ENCODE data around the gene FMO5.
"Not testable (repeated sequence)": the region's sequence is repeated elsewhere in the genome, so short reads cannot be mapped to it uniquely, and the experiment has no call there.

Gene FMO5

GRCh38 chr1:147204080-147204479 lies 21.1 kb downstream of the FMO5 start:
- DNase-seq = no peak

DNA sequence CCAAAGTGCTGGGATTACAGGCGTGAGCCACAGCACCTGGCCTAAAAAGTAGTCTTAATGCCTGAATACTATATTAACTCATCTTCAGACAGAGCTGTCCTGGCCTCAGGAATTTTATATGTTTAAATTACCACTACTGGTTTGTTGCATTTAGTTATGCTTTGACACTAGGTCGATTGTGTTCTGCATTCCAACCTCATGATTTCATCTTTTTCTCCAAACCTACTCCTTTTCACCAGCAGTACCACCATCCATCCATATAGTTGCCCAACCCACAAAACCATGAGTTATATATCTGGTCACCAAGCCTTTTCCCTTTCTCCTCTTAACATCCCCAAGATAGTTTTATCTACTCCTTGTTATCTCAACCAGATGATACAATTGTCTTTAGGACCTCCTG lies 22.6 kb downstream of the FMO5 start:
- DNase-seq = no peak

GRCh38 chr1:147201786-147202185 lies 23.4 kb downstream of the FMO5 start:
- DNase-seq = no peak

- DNase-seq = no peak
These were observed 23.9 kb downstream of the FMO5 start for GRCh38 chr1:147201276-147201675.

DNA sequence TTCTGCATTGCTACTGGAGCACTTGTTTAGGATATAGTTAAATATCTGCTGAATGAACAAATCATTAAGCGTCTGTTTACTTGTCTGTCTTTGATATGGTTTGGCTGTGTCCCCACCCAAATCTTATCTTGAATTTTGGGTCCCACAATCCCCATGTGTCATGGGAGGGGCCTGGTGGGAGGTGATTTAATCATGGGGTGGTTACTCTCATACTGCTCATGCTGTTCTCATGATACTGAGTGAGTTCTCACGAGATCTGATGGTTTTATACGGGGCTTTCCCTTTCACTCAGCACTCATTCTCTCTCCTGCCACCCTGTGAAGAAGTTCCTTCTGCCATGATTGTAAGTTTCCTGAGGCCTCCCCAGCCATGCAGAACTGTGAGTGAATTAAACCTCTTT lies 27.8 kb downstream of the FMO5 start:
- DNase-seq = not testable (repeated sequence)

GRCh38 chr1:147189514-147189913 lies 35.6 kb downstream of the FMO5 start:
- no peak for DNase-seq

DNA sequence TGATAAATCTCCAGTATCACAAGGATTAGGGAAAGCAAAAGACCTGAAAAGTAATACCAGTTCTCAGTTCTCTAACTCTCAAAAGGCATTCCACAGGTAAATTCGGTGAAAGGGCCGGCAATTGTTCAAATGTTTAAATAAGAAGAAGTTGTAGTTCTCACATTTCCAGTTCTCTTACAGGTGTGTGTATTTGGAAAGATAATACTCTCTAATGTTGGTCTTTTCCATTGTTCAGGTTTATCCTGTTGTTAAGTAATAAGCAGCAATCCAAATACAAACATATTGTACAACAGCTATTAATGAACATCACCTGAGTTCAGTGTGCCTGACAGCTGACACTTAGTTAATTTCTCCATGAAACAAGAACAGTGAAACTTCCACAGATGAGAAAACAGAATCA lies 39.7 kb downstream of the FMO5 start:
- no peak for DNase-seq

DNA sequence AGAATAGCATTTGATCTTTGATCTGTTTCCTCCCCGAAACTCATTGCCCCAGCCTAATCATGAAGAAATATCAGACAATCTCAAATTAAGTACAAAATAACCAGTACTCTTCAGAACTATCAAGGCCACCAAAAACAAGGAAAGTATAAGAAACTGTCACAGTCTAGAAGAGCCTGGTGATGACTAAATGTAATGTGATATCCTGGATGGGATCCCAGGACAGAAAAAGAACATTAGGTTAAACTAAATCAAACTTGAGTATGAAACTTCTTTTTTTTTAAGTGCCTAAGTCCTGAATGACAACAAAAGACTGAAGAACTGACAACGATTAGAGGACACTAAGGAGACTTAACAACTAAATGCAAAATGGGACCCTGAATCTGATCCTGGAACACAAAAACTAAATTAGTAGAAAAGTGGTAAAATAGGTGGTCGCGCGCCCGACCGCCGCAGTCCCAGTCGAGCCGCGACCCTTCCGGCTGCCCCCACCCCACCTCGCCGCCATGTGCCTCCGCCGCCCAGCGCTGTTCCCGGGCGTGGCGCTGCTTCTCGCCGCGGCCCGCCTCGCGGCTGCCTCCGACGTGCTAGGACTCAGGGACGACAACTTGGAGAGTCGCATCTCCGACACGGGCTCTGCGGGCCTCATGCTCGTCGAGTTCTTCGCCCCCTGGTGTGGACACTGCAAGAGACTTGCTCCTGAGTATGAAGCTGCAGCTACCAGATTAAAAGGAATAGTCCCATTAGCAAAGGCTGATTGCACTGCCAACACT lies 47.3 kb downstream of the FMO5 start:
- peak in 1 of 2 donors; percentile 5 for DNase-seq

DNA sequence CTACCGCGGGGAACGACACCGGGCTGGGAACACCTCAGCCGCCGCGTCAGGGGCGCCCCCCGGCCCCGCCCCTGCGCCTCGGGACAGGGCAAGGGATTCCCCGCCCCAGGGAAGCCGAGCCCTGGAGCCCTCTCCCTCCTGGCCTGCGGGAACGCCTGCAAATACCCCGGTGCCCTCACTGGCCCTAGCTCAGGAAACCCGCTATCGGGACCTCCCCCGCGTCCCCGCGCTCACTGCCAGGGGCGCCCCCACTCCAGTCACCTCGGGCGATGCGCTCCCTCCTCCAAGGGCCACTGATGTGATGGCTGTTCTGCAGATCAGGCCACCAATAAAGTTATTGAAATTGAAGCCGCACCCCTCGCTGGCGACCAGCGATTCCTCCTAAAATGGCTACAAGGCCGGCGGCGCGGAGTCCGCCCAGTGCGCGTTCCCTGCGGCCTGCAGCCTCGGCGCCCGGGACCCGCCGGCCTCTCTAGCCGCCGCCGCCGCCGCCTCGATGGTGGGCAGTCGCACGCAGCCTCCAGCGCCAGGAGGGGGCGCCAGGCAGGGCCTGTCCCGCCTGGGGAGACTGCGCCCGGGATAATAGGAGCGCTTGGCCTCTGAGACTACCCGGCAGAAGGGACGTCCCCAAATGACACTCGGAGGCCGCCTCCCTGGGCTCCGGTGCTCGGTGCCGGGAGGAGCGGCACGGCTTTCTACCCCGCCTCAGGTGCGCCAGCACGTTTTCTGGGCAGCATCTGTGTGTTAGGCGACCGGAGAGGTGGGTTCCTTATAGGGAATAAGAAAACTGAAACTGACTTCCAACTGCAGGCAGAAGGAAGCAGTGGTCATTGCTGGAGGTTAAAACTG lies 52.7 kb downstream of the FMO5 start, which contains the start of gene PRKAB2:
PRKAB2 (minus strand) TSS at position 303 of the 849 bp plus-strand sequence. CDS start 326 bp downstream, outside the sequence.
- peak; percentile 88 to 93 for DNase-seq

GRCh38 chr1:147171399-147172167 lies 53.6 kb downstream of the FMO5 start:
- DNase-seq = no peak

DNA sequence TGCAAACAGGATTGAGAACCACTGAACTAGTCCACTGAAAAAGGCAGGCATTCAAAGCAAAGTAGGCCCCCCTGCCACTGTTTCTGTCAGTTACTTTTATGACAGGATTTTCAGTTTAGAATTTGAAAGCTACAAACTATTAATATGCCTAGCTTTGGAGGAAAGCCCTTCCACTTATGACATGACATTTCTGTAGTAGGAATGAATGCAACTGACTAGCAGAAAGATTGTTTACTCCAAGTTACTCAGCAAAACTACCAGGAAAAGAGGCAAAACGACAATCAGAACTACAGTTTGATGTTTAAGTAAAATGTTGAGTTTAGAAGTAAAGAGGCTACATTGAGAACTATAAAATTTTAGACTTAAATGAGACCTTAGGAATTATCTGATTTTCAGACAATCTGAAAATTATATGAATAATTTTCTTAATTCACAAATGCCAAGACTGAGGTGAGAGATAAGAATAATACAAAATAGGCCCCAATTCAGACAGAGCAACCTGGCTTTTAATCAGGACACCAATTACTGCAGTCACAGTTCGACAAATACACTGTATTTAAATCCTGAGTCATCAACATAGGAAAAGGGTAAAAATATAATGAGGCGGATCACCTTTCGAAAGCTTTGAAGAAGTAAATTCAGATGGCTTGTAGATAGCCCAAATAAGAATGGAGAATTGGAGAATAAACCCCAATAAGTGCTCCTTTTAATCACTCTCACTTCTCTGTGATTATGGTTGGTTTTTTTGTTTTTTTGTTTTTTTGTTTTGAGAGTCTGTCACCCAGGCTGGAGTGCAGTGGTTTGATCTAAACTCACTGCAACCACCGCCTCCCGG lies 55.1 kb downstream of the FMO5 start:
- no peak for DNase-seq

GRCh38 chr1:147169171-147169570 lies 56.0 kb downstream of the FMO5 start:
- DNase-seq = no peak

DNA sequence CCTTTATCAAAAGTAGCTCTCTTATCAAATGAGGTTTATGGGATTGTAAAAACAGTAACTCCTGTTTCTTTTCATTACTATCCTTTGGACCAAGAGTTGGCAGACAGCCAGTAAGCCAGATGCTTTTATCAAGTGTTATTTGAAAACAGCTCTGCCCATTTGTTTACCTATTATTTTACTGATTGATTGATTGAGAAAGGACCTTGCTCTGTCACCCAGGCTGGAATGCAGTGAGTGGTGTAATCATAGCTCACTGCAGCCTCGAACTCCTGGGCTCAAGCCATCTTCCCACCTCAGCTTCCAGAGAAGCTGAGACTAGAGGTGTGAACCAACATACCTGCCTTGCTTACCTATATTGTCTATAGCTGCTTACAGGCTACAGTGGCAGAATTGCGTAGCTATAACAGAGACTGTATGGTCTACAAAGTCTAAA lies 56.5 kb downstream of the FMO5 start:
- DNase-seq = no peak

DNA sequence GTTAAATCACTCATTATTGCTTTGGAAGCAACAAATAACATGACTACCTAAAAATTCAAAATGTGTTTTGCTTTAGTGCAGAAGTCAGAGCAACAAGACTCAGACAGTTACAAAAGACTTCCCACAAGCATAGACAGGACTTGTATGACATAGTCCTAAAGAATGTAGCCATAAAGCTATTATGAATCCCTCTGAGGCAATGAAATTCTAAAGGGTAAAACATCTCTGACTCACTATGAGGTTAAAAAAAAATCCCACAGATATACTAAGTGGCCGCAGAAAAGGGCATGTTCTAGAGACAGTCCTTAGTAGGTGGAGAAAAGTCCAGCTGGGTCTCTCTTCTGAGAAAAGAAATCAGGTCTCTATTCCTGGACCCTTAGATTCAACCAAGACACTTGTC lies 57.8 kb downstream of the FMO5 start:
- DNase-seq = no peak

GRCh38 chr1:147163019-147163418 lies 62.1 kb downstream of the FMO5 start:
- no peak for DNase-seq

DNA sequence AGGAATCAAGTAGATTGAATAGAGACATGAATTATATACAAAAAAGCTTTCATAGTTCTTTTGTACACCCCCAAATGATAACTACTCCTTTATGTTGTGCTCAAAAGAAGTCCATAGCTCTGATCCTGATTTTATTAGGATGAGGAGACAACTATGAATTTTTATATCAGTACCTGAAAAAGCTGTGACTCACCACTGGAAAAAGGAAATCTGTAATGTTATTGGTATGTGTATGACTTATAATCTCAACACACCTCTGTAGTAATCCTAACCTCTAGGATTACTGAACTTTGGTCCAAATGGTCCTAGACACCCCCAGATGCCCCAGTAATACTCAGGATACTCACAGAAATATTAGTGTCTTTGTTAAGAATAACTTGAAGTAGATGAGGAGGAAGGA lies 63.0 kb downstream of the FMO5 start:
- no peak for DNase-seq

- not testable (repeated sequence) for DNase-seq
These were observed 68.0 kb downstream of the FMO5 start for GRCh38 chr1:147157116-147157515.

DNA sequence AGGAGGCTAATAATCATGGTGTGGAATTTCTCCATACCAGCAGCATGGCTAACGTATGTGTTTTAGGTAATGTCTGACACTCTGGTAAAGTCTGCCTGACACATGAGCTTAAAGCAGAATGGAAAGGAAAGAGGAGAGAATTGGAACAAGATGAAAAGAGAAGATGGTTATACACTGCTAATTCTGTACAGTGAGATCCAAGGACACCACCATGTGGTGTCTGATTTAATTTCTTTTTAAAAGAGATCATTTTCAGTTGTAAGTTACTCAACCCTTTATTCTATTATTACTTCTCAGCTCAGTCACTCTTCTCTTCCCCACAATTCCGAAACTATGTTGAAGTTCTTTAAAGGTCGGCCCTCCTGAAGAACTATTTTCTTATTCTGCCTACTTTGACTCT lies 68.5 kb downstream of the FMO5 start:
- no peak for DNase-seq

DNA sequence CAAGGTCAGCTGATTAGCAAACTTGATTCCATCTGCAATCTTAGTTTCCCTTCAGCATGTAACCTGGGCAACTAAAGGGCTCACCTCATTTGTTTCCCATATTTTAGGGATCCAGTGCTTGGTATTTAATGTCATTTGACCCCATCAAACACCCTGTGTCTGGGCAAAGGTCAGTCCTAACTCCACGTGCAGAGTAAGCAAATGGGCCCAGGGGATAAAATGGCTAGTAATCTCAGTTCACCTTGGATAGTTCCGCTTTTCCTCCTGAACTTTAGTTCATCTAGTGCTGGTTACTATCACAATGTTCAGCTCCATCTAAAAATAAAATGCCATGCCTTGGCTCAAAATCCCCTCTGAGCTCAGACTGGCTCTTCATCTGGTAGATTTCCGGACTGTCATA lies 72.4 kb downstream of the FMO5 start:
- DNase-seq = no peak

- no peak for DNase-seq
These were observed 73.9 kb downstream of the FMO5 start for GRCh38 chr1:147151244-147151643.

- DNase-seq = no peak
These were observed 82.3 kb downstream of the FMO5 start for GRCh38 chr1:147142886-147143285.

Measured in stimulated activated CD4-positive, alpha-beta T cell treated with anti-CD3 and anti-CD28 coated beads, Interleukin-2, amount 100 ng/mL, for 24 hours (primary cell).